Smooth muscle cell (in vitro differentiated cells): ENCODE data around the gene UNCX. TPM values are rescaled to one million over a fixed set of nuclear protein-coding genes. Genes with fewer than 3 reads are reported as not detected.
"Not testable (repeated sequence)": the region's sequence is repeated elsewhere in the genome, so short reads cannot be mapped to it uniquely, and the experiment has no call there.

Experiments
- DNase-seq: peaks from one replicate; lab custom pipeline; 2025; ENCODE audit not compliant: unreplicated experiment; lab: John Stamatoyannopoulos, UW
- H2AFZ ChIP-seq: fragments of 200-600 bp; sonication (generic); 2 replicates; pipeline ENCODE4 v1.6.0; 2016; ENCODE audit warnings: antibody characterized with exemption, low read depth, mild to moderate bottlenecking
- H3F3A ChIP-seq: fragments of 200-600 bp; sonication (generic); 2 replicates; pipeline ENCODE4 v1.6.0; 2017; ENCODE audit warnings: antibody characterized with exemption, low read depth
- H3K27ac ChIP-seq: fragments of 200-600 bp; sonication (generic); 2 replicates; pipeline ENCODE4 v1.5.1; 2016; ENCODE audit warnings: low read depth, mild to moderate bottlenecking
- H3K27me3 ChIP-seq: fragments of 200-600 bp; sonication (generic); 2 replicates; pipeline ENCODE4 v1.6.1; 2016; ENCODE audit warnings: low read depth, mild to moderate bottlenecking
- H3K36me3 ChIP-seq: fragments of 200-600 bp; sonication (generic); 2 replicates; pipeline ENCODE4 v1.5.1; 2016; ENCODE audit warnings: low read depth
- H3K4me1 ChIP-seq: fragments of 200-600 bp; sonication (generic); 2 replicates; pipeline ENCODE4 v1.5.1; 2016; ENCODE audit warnings: low read depth
- H3K4me2 ChIP-seq: fragments of 200-600 bp; sonication (generic); 2 replicates; pipeline ENCODE4 v1.6.0; 2016; ENCODE audit warnings: mild to moderate bottlenecking
- H3K4me3 ChIP-seq: fragments of 200-600 bp; sonication (generic); 2 replicates; pipeline ENCODE4 v1.5.1; 2016; ENCODE audit warnings: mild to moderate bottlenecking
- H3K79me2 ChIP-seq: fragments of 200-600 bp; sonication (generic); 2 replicates; pipeline ENCODE4 v1.6.0; 2016; ENCODE audit warnings: low read depth, mild to moderate bottlenecking
- H3K9ac ChIP-seq: fragments of 200-600 bp; sonication (generic); 2 replicates; pipeline ENCODE4 v1.6.0; 2016; ENCODE audit warnings: low read depth
- H3K9me3 ChIP-seq: fragments of 200-600 bp; sonication (generic); replicated peaks from 2 replicates; pipeline ENCODE4 v1.5.1; 2016; ENCODE audit warnings: low read depth
- H4K20me1 ChIP-seq: fragments of 200-600 bp; sonication (generic); 2 replicates; pipeline ENCODE4 v1.6.0; 2016; ENCODE audit warnings: low read depth
- WGBS: methylation state at CpG from one replicate; pipeline ENCODE4 v1.1.7; 2016; ENCODE audit warnings: low lambda C conversion rate; 5-methylcytosine and 5-hydroxymethylcytosine counted together
- polyA plus RNA-seq: library from polyadenylated mRNA; unstranded; fragments of >200 nt; fragmentation: Nextera tagmentation; extraction: Ambion mirVana; gene quantifications from 2 replicates; pipeline ENCODE4 v1.2.1, GENCODE V29; 2016
- total RNA-seq: library from RNA; depleted of rRNA; stranded (reverse); fragments of >200 nt; gene quantifications from 2 replicates; pipeline ENCODE4 v1.2.3, GENCODE V29; 2014
- TF ChIP-seq, protein P1 (sequence below): fragments of 200-600 bp; sonication (generic); IDR thresholded peaks from 2 replicates; pipeline ENCODE4 v1.5.1; 2017; ENCODE audit warnings: borderline replicate concordance, mild to moderate bottlenecking, antibody characterized with exemption; ENCODE audit not compliant: insufficient read depth, poor library complexity, severe bottlenecking

Gene UNCX
- total and polyA plus RNA-seq, 2 experiments from 2014 or later: not detected

DNA sequence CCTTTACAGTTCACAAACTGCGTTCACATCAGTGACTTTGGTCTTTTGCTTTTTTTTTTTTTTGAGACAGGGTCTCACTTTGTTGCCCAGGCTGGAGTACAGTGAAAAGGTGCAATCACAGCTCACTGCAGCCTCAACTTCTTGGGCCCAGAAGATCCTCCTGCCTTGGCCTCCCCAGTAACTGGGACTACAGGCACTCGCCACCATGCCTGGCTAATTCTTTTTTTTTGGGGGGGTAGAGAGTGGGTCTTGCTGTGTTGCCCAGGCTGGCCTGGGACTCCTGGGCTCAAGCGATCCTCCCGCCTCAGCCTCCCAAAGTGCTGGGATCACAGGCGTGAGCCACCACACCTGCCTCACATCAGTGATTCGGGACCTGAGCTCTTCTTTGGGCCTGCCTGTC lies 35.7 kb upstream of the UNCX start:
- Histone ChIP-seq H3K27ac (no peak overlapping the region), H3K4me1 (no peaks in the 10 kb centered on the region), H3K9ac (no peak overlapping the region), H3K4me3 (no peak overlapping the region), H4K20me1 (no peaks in the 10 kb centered on the region), H3F3A (no peaks in the 10 kb centered on the region), H3K4me2 (no peak overlapping the region), H2AFZ (no peak overlapping the region), H3K36me3 (no peaks in the 10 kb centered on the region), H3K27me3 (peaks cover 36% of the 10 kb centered on the region), H3K9me3 (no peaks in the 10 kb centered on the region), H3K79me2 (no peaks in the 10 kb centered on the region)
- DNase-seq: no peak
- TF ChIP-seq, protein P1, sequence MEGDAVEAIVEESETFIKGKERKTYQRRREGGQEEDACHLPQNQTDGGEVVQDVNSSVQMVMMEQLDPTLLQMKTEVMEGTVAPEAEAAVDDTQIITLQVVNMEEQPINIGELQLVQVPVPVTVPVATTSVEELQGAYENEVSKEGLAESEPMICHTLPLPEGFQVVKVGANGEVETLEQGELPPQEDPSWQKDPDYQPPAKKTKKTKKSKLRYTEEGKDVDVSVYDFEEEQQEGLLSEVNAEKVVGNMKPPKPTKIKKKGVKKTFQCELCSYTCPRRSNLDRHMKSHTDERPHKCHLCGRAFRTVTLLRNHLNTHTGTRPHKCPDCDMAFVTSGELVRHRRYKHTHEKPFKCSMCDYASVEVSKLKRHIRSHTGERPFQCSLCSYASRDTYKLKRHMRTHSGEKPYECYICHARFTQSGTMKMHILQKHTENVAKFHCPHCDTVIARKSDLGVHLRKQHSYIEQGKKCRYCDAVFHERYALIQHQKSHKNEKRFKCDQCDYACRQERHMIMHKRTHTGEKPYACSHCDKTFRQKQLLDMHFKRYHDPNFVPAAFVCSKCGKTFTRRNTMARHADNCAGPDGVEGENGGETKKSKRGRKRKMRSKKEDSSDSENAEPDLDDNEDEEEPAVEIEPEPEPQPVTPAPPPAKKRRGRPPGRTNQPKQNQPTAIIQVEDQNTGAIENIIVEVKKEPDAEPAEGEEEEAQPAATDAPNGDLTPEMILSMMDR: no peak
- 89% methylated on average over 5 of the region's 6 CpGs for WGBS

DNA sequence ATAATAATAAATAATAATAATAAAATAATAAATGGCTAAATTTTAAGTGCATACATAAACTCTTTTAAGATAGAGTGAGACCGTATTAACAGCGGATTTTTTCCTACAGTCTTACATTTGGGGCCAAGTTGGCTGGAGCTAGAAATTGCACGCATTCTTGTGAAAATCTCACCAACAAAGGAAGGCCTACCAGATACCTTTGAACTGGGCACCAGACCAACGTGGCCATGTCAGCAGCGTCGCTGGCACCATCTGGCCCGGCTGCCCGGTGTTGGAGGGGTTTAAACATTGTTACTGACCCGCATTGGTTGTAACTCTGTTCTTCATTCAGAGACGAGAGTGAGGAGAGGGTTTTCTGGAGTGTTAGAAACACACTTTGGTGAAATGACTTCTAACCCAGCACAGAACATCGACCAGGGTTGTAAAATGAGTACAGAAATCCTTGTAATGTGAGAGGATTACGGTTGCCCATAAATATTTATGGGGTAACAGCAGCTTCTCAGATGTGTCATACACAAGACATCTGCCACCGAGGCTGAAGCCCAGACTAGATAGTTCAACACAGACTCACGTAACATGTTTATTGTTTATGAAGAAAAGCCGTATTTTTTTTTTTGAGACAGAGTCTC lies 34.6 kb upstream of the UNCX start:
- 27% methylated on average over 15 of the region's 15 CpGs for WGBS
- peak overlapping the region; percentile 65 for H3K4me2 ChIP-seq
- no peaks in the 10 kb centered on the region for H3K4me1 ChIP-seq
- no peaks in the 10 kb centered on the region for H3K36me3 ChIP-seq
- no peaks in the 10 kb centered on the region for H3K9me3 ChIP-seq
- H3K27ac ChIP-seq: peak overlapping the region; percentile 92
- no peaks in the 10 kb centered on the region for H4K20me1 ChIP-seq
- no peak overlapping the region for H3K4me3 ChIP-seq
- no peaks in the 10 kb centered on the region for H3F3A ChIP-seq
- no peak overlapping the region for H2AFZ ChIP-seq
- TF ChIP-seq, protein P1: no peak
- no peak for DNase-seq
- peaks cover 38% of the 10 kb centered on the region for H3K27me3 ChIP-seq
- H3K9ac ChIP-seq: peak overlapping the region; percentile 65
- no peaks in the 10 kb centered on the region for H3K79me2 ChIP-seq

DNA sequence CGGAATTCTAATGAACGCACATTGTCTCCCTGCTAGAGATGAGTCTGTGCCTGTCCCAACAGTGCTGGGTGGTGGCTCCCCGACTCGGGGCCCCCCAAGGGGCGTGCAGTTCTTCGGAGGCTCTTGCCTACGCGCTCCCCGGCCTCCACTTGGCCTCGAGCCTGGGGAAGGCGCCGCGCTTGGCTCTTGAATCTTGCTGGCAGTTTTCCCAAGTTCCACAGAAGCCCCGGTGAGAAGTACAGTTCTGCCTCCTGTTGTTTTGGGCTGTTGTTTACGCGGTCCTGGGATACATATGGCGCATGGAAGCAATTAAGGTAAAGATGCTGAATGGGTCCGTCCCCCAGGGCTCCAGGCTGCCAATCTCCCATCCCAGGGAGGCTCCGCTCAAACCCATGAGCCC lies 32.6 kb upstream of the UNCX start:
- Histone ChIP-seq H3K4me1 (no peaks in the 10 kb centered on the region), H3K27me3 (peaks cover 21% of the 10 kb centered on the region), H2AFZ (no peak overlapping the region), H3K9ac (no peak overlapping the region), H3K27ac (no peak overlapping the region), H4K20me1 (no peaks in the 10 kb centered on the region), H3F3A (no peaks in the 10 kb centered on the region), H3K79me2 (no peaks in the 10 kb centered on the region), H3K9me3 (no peaks in the 10 kb centered on the region), H3K4me3 (no peak overlapping the region), H3K36me3 (no peaks in the 10 kb centered on the region), H3K4me2 (no peak overlapping the region)
- TF ChIP-seq, protein P1: no peak
- WGBS: 92% methylated on average over 19 of the region's 19 CpGs
- no peak for DNase-seq

DNA sequence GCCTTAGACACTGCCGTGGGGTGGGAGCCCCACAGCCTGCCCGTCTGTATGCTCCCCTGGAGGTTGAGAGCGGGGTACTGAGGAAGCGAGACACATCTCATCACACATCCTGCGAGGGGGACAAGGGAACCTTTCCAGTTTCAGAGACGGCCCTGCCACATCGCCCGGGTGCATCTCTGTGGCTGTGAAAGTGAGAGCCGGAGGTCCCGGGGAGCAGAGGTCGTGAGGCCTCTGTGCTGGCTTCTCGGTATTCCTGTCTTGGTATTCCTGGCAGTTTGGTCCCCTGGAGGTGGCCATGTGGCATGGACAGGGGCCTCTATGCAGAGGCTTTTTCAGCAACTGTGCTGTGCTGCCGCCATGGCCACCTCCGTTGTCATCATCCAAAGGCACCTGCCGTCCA lies 30.8 kb upstream of the UNCX start:
- H3K9ac ChIP-seq: no peak overlapping the region
- WGBS: 86% methylated on average over 15 of the region's 15 CpGs
- H3K36me3 ChIP-seq: no peaks in the 10 kb centered on the region
- no peaks in the 10 kb centered on the region for H3F3A ChIP-seq
- no peak overlapping the region for H3K4me2 ChIP-seq
- H3K79me2 ChIP-seq: no peaks in the 10 kb centered on the region
- TF ChIP-seq, protein P1: no peak
- no peaks in the 10 kb centered on the region for H3K9me3 ChIP-seq
- H3K4me3 ChIP-seq: no peak overlapping the region
- no peak for DNase-seq
- no peak overlapping the region for H3K27ac ChIP-seq
- no peak overlapping the region for H2AFZ ChIP-seq
- H3K27me3 ChIP-seq: peaks cover 15% of the 10 kb centered on the region
- H4K20me1 ChIP-seq: no peaks in the 10 kb centered on the region
- H3K4me1 ChIP-seq: no peaks in the 10 kb centered on the region

DNA sequence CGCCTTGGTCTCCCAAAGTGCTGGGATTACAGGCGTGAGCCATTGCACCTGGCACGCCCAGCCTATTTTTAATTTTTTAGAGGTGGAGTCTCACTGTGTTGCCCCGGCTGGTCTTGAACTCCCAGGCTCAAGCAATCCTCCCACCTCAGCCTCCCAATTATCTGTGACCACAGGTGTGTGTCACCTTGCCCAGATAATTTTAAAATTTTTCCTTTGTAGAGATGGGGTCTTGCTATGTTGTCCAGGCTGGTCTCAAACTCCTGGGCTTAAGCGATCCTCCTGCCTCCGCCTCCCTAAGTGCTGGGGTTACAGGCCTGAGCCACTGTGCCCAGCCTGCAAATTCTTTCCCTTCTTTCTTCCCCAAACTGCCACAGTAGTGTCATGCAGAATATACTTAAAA lies 29.8 kb upstream of the UNCX start:
- WGBS: 93% methylated on average over 6 of the region's 6 CpGs
- not testable (repeated sequence) for H4K20me1 ChIP-seq, H3K4me3 ChIP-seq

More for the DNA sequence above, 29.8 kb upstream of the UNCX start:
- not testable (repeated sequence) for H3F3A ChIP-seq, H2AFZ ChIP-seq, DNase-seq, H3K36me3 ChIP-seq, H3K9me3 ChIP-seq, H3K9ac ChIP-seq, H3K79me2 ChIP-seq, H3K4me2 ChIP-seq, H3K4me1 ChIP-seq, H3K27ac ChIP-seq
- H3K27me3 ChIP-seq: peaks cover 15% of the 10 kb centered on the region
